Measurements from ENCODE around the gene SPATA24.

DNA sequence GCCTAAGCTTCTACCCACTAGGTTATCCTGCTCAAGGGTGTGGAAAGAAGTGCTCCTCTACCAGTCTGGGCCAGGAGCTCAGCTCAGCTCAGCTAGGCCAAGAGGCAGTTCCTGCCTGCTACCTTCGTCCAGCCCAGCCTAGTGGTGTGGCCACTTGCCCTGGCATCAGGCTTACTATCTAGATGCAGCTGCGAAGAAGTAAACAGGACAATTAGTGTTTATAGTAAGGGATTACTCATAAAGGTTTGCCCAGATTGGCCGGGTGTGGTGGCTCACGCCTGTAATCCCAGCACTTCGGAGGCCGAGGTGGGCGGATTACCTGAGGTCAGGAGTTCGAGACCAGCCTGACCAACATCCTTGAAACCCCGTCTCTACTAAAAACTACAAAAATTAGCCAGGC is 12.8 kb upstream of the SPATA24 start:
- TF ChIP-seq POLR2A (IDR thresholded peaks at IDR 0.05) (no peak), CTCF (IDR thresholded peaks at IDR 0.05 in 8 of 11, conservative IDR thresholded peaks at IDR 0.05 in 3 of 11) (no peak), POLR2AphosphoS5 (IDR thresholded peaks at IDR 0.05) (no peak)
